HPDE6-E6E7 (cell line): ENCODE measurements around the gene SHROOM3.

Source experiments
- DNase-seq: peaks from one replicate; pipeline ENCODE4 v3.0.0; 2011; ENCODE audit warnings: missing footprints; ENCODE audit errors: extremely low spot score

The SHROOM3 gene

DNA sequence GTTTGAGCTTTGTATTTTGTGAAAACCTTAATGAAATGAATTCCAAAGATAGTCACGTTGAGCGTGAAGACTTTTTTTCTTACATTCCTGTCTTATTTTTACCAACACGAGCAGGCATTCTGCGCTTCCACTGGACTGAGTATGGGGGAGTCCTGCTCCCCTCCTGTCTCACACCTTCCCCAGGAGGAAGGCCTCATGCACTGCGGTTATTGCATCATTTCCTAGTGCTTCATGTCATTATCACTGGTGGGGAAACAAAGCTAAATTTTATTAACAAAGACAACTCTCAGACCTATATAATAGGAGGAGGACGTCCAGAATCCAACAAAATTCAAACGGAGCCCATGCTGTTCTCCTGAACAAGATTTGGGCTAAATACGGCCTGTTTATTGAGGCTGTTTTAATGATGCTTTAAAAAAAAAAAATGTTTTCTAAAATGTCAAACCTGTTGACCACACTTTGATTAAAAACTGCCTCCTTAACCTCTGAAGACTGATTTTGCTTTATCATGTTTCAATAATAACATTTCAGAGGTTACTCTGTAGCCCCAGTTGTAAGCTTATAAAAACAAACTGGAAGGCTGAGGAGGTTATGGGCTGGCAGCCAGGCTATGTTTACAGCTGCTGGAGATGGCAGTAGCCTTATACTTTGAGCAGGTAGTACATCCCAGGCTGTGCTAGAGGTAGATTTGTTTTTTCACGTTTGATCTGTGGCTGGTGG, 344.9 kb downstream of the SHROOM3 start:
- no peak for DNase-seq

GRCh38 chr4:76780781-76781697, 346.0 kb downstream of the SHROOM3 start:
- DNase-seq = no peak

GRCh38 chr4:76781698-76782595, 346.9 kb downstream of the SHROOM3 start:
- DNase-seq = peak; percentile 90

- DNase-seq = no peak
Measured at GRCh38 chr4:76782837-76783236, 347.8 kb downstream of the SHROOM3 start.

DNA sequence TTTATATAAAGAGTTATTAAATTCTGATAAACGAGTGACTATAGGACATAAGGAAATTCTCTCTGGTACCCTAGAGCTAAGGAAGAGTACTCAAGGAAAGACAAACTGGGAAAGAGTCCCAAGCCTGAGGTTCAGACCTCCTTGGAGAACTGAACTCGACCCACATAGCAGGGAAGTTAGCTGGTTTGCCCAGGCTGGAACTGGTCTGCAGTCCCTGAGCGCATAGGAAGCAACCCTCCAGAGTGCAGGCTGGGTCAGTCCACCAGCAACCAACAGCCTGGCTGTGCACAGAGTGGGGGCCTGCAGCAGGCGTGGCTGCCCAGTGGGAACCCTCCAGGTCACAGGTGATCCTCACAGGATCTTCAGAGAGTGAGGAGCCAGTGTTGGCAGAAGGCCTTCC, 348.8 kb downstream of the SHROOM3 start:
- DNase-seq = no peak

GRCh38 chr4:76784237-76784636, 349.2 kb downstream of the SHROOM3 start:
- DNase-seq = no peak

- DNase-seq = no peak
Measured at GRCh38 chr4:76787898-76788297, 352.9 kb downstream of the SHROOM3 start.

- no peak for DNase-seq
Measured at GRCh38 chr4:76790377-76790776, 355.3 kb downstream of the SHROOM3 start.

DNA sequence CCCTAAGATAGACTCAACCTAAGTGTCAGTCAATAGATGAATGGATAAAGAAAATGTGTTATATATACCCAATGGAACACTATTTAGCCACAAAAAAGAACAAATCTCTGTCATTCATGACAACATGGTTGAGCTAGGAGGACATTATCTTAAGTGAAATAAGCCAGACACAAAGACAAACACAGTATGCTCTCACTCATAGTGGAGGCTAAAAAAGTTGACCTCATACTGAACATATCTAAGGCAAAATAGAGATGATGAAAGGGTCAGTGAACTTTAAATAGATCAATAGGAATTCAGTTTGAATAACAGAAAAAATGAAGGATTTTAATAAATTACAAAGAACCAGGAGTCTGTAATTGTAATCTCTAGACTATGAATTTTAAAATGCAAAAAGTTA, 356.4 kb downstream of the SHROOM3 start:
- DNase-seq = no peak

GRCh38 chr4:76792418-76792817, 357.4 kb downstream of the SHROOM3 start:
- no peak for DNase-seq

- no peak for DNase-seq
Measured at GRCh38 chr4:76795243-76795642, 360.2 kb downstream of the SHROOM3 start.

DNA sequence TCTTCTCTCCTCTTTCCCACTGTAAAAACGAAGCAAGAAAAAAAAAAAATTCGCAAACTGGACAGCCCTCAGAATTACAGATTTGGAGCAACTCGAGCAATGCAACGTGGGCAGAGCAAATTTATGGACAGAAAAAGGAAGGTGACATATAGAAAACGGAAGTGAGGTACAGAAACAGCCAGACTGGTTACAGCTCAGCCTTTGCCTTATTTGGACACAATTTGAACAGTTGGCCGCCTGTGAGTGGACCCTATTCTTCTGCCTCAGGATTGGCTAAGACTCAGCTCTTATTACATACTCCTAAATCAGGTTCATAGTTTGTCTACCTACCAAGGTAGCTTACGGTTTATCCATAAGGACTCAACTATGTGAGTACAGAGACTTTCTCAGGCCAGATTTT, 364.1 kb downstream of the SHROOM3 start:
- no peak for DNase-seq

- no peak for DNase-seq
Measured at GRCh38 chr4:76799718-76800117, 364.7 kb downstream of the SHROOM3 start.

- DNase-seq = no peak
Measured at GRCh38 chr4:76800902-76801301, 365.9 kb downstream of the SHROOM3 start.

GRCh38 chr4:76801621-76802235, 366.7 kb downstream of the SHROOM3 start:
- no peak for DNase-seq

DNA sequence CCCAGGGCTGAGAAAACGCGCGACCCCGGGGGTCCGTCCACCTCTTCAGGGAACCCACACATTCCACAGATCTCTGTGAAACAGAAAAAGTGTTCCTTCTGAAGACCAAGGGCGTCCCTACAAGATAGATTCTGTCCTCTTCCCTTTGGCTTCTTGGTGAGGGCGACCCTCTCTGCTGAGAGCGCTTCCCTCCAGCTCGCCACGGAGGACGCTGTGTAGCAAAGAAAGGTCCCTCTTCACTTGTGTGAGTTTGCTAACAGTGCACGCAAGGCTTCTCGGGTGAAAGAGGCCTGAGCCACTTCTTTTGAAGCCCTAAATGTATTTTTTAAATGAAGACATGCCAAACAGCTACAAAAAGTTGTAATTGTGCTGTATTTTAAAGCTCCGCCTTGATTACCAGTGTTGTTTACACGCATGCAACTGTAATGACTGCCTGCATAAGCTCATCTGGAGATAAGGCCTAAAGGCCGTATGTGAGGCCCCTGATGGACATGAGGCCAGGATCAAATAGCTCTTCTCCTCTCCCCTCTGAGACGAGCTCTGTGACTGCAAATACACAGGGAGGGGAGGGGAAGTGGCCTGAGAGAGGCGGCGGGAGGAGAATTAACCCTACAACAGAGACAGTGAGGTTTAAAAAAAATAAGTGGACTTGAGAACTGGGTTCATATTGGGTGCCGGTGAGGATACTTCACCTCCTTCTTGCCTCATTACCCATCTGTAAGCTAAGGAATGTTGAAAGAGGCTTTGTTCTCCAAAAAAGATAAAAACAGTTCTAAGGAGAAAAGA, 367.4 kb downstream of the SHROOM3 start:
- DNase-seq = no peak

DNA sequence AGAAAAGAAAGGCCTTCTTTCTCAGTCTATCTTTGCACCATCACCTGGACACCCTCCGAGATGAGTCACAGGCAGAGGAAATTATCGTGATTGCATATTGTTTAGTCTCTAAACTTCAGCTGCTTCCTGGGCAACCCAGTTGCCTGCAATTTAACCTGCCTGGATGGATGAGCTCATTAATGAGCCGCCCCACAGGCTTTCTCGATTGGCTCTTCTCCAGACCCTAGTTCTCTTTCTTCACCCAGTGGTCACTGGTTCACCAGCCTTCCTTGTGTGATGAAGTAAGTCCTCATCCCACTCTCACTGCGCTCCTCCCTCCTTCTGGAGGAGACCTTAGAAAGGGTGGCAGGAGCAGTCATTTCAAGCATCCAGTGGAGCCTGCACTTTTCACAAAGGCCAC, 368.5 kb downstream of the SHROOM3 start:
- peak; percentile 79 for DNase-seq

GRCh38 chr4:76804096-76804495, 369.1 kb downstream of the SHROOM3 start:
- no peak for DNase-seq

DNA sequence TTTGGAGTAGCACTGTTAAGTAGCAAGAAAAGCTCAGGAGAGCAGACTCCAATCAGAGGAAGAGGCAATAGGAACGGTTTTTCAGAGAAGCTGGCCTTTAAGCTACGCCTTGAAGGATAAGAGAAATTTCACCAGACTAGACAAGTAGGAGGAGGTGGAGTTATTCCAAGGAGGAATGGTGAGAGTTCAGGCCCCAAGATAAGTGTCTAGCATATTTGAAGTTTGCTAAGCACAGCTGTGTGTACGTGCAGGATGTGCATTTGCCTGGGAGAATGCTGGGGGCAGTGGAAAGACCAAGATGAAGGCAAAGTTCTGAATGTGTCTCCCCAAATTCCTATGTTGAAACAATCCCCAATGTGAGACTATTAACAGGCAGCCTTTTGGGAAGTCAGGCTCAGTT, 371.3 kb downstream of the SHROOM3 start:
- DNase-seq = no peak

DNA sequence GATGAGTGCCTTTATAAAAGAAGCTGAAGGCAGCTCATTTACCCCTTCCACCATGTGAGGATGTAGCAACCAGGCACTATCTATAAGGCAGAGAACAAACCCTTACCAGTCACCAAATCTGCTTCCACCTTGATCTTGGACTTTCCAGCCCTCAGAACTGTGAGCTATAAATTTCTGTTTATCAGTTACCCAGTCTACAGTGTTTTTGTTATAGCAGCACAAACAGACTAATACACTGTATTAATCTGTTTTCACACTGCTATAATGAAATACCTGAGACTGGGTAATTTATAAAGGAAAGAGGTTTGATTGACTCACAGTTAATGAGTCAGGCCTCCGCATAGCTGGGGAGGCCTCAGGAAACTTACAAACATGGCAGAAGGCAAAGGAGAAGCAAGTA, 371.7 kb downstream of the SHROOM3 start:
- no peak for DNase-seq
